ENCODE data around the gene PPARA. TPM values are rescaled to one million over a fixed set of nuclear protein-coding genes. Genes with fewer than 3 reads are reported as not detected.

Gene PPARA
- total and polyA plus RNA-seq, 12 donors, result 5.1 to 208 (median 37.4) TPM

GRCh38 chr22:46240506-46240905 is 90.2 kb downstream of the PPARA start:
- peak in 1 of 7 donors; percentile 49 for DNase-seq
- no peak for TF ChIP-seq POLR2A (IDR thresholded peaks at IDR 0.05)
- H3K27me3 ChIP-seq, result no peaks in the 10 kb centered on the region
- intact Hi-C loops (cut with DNase I), result no loop called here
- no peaks in the 10 kb centered on the region for H3K9me3 ChIP-seq (replicated peaks in 1 of 3)
- H3K4me3 ChIP-seq, result no peak overlapping the region
- peak overlapping the region in 4 of 5 donors; percentile 13 to 73 (median 27) for H3K27ac ChIP-seq
- WGBS, 4 donors, result 76 to 88% (median 82%) methylated on average over 6 of the region's 6 CpGs
- H3K36me3 ChIP-seq (replicated peaks in 1 of 2), result peaks cover 0 to 34% of the 10 kb centered on the region in 2 donors
- peaks cover 15 to 41% of the 10 kb centered on the region in 2 donors for H3K4me1 ChIP-seq (replicated peaks in 1 of 2)

DNA sequence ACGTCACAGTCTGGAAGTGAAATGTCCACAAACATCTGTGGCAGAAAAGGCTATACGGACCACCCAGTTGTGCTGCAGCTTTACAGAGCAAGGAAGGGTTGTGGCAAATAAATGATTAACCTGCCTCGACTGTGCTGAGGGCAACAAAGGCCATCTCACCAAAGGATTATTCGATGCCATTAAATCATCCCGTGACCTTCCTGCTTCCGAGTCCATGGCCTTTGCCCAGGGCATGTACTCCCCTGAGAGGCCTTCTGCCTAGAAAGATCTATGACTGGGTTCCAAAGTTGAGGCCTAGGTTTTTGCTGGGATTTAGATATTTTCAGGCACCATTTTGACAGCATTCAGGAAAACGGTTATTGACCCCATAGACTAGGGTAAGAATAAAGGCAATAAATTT is 90.6 kb downstream of the PPARA start:
- DNase-seq, result peak in 2 of 7 donors; percentile 24 to 51
- Histone ChIP-seq H3K27me3 (no peaks in the 10 kb centered on the region), H3K36me3 (replicated peaks in 1 of 2) (peaks cover 0 to 30% of the 10 kb centered on the region in 2 donors), H3K4me3 (no peak overlapping the region), H3K27ac (peak overlapping the region in 4 of 5 donors; percentile 13 to 73 (median 27)), H3K4me1 (replicated peaks in 1 of 2) (peaks cover 15 to 44% of the 10 kb centered on the region in 2 donors), H3K9me3 (replicated peaks in 1 of 3) (no peaks in the 10 kb centered on the region)
- TF ChIP-seq, protein P1, sequence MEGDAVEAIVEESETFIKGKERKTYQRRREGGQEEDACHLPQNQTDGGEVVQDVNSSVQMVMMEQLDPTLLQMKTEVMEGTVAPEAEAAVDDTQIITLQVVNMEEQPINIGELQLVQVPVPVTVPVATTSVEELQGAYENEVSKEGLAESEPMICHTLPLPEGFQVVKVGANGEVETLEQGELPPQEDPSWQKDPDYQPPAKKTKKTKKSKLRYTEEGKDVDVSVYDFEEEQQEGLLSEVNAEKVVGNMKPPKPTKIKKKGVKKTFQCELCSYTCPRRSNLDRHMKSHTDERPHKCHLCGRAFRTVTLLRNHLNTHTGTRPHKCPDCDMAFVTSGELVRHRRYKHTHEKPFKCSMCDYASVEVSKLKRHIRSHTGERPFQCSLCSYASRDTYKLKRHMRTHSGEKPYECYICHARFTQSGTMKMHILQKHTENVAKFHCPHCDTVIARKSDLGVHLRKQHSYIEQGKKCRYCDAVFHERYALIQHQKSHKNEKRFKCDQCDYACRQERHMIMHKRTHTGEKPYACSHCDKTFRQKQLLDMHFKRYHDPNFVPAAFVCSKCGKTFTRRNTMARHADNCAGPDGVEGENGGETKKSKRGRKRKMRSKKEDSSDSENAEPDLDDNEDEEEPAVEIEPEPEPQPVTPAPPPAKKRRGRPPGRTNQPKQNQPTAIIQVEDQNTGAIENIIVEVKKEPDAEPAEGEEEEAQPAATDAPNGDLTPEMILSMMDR (IDR thresholded peaks at IDR 0.05), result no peak
- no peak for TF ChIP-seq POLR2A (IDR thresholded peaks at IDR 0.05)
- 45 to 52% (median 51%) methylated on average over 6 to 7 of the region's 7 CpGs for WGBS, 4 donors
- intact Hi-C loops (cut with DNase I), result no loop called here

DNA sequence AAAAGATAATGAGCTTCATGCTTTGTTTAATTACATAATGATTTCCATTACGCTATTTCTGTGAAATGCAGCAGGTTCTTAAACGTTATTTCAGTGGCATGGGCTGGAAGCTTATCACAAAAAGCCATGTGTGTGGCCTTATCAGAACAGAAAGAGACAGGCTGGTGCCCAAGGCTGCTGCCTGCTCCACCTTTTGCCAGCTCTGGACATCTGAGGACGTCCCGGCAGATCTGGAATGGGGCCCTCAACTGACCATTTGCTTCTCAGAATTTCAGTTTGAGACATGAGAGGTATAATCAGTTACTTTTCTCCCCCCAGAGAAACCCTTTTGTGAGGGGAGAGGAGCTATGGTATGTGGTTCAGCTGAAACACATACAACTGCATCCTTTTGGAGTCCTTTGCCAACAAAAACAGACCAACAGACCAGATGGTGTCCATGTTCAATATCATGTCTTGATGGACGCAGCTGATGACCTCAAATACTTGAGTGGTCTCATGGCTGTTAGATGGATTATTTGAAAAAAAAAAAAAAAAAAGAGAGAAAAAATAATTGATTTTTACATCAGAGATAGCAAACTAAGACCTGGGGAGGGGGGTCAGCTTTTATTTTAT is 91.2 kb downstream of the PPARA start:
- Histone ChIP-seq H3K9me3 (replicated peaks in 1 of 3) (no peaks in the 10 kb centered on the region), H3K36me3 (replicated peaks in 1 of 2) (peaks cover 0 to 25% of the 10 kb centered on the region in 2 donors), H3K27me3 (no peaks in the 10 kb centered on the region), H3K27ac (peak overlapping the region in 4 of 5 donors; percentile 22 to 73 (median 34)), H3K4me1 (replicated peaks in 1 of 2) (peaks cover 15 to 44% of the 10 kb centered on the region in 2 donors), H3K4me3 (no peak overlapping the region)
- intact Hi-C loops (cut with DNase I), result no loop called here
- peak in 5 of 7 donors; percentile 72 to 79 (median 74) for DNase-seq
- WGBS, 4 donors, result 33 to 46% (median 34%) methylated on average over 5 of the region's 5 CpGs
- no peak for TF ChIP-seq POLR2A (IDR thresholded peaks at IDR 0.05)
- TF ChIP-seq, protein P1 (IDR thresholded peaks at IDR 0.05), result no peak

DNA sequence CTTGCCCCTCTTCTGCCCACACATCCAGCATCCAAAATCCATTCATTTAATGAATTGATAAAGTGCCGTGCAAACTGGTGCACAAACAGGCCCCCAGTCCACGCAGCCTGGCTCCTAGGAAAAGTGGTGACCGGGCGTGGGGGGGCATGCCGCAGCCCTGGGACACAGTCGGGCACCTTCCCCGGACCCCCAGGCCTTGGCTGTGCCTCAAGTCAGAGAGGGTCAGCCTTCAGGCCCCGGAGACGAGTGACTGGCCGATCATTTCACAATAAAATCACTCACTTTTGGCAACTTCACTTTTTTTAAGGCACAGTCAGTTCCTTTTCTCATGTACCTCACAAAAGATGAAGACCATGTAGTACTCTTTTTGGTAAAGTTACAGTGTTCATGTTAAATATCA is 91.8 kb downstream of the PPARA start:
- peaks cover 0 to 24% of the 10 kb centered on the region in 2 donors for H3K36me3 ChIP-seq (replicated peaks in 1 of 2)
- H3K27me3 ChIP-seq, result no peaks in the 10 kb centered on the region
- peak overlapping the region in 2 of 5 donors; percentile 22 to 73 for H3K27ac ChIP-seq
- no peaks in the 10 kb centered on the region for H3K9me3 ChIP-seq (replicated peaks in 1 of 3)
- WGBS, 4 donors, result 73 to 77% (median 74%) methylated on average over 9 to 10 of the region's 10 CpGs
- peaks cover 15 to 45% of the 10 kb centered on the region in 2 donors for H3K4me1 ChIP-seq (replicated peaks in 1 of 2)
- H3K4me3 ChIP-seq, result no peak overlapping the region
- no peak for TF ChIP-seq POLR2A (IDR thresholded peaks at IDR 0.05)
- TF ChIP-seq, protein P1 (IDR thresholded peaks at IDR 0.05), result no peak
- intact Hi-C loops (cut with DNase I), result no loop called here
- DNase-seq, result peak in 1 of 7 donors; percentile 51

- H3K4me1 ChIP-seq (replicated peaks in 1 of 2), result peaks cover 21 to 65% of the 10 kb centered on the region in 2 donors
- H3K27me3 ChIP-seq, result no peaks in the 10 kb centered on the region
- TF ChIP-seq POLR2A (IDR thresholded peaks at IDR 0.05), result no peak
- TF ChIP-seq, protein P1 (IDR thresholded peaks at IDR 0.05), result no peak
- intact Hi-C loops (cut with DNase I), result no loop called here
- no peak overlapping the region for H3K4me3 ChIP-seq
- peak in 1 of 7 donors; percentile 49 for DNase-seq
- no peaks in the 10 kb centered on the region for H3K9me3 ChIP-seq (replicated peaks in 1 of 3)
- peak overlapping the region in 1 of 5 donors; percentile 69 for H3K27ac ChIP-seq
- peaks cover 0 to 12% of the 10 kb centered on the region in 2 donors for H3K36me3 ChIP-seq (replicated peaks in 1 of 2)
- 75 to 98% (median 91%) methylated on average over 1 to 9 of the region's 9 CpGs for WGBS, 4 donors
Measured at GRCh38 chr22:46244771-46245170, 94.4 kb downstream of the PPARA start.
